ENCODE results near the gene KCNJ12.
"Not testable (repeated sequence)": the region's sequence is repeated elsewhere in the genome, so short reads cannot be mapped to it uniquely, and the experiment has no call there.

DNA sequence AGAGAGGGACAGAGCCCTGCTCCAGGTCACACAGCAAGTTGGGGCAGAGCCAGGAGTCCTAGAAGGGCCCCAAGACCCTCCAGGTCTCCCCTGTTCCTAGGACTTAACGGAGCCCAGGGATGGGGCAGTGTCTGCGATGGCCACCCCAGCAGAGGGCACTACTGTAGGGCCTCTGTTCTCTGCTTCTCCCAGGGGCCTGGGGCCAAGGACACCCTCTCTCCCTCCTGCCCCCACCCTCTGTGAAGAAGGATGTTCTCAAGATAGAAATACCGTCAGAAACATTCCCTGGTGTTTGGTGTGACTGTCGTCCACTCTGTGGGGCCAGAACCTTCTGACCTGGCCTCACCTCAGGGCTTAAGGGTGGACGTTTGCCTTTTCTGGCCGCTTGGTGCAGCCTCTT is 28.4 kb downstream of the KCNJ12 start:
- TF ChIP-seq, protein P1, sequence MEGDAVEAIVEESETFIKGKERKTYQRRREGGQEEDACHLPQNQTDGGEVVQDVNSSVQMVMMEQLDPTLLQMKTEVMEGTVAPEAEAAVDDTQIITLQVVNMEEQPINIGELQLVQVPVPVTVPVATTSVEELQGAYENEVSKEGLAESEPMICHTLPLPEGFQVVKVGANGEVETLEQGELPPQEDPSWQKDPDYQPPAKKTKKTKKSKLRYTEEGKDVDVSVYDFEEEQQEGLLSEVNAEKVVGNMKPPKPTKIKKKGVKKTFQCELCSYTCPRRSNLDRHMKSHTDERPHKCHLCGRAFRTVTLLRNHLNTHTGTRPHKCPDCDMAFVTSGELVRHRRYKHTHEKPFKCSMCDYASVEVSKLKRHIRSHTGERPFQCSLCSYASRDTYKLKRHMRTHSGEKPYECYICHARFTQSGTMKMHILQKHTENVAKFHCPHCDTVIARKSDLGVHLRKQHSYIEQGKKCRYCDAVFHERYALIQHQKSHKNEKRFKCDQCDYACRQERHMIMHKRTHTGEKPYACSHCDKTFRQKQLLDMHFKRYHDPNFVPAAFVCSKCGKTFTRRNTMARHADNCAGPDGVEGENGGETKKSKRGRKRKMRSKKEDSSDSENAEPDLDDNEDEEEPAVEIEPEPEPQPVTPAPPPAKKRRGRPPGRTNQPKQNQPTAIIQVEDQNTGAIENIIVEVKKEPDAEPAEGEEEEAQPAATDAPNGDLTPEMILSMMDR (conservative IDR thresholded peaks at IDR 0.05; ENCODE audit: low read depth, low read length), result not testable (repeated sequence)
- TF ChIP-seq RAD21 (IDR thresholded peaks at IDR 0.05; ENCODE audit: low read length); POLR2A (IDR thresholded peaks at IDR 0.05; ENCODE audit: low read depth, low read length): not testable (repeated sequence)
